ENCODE data around the gene LRRC45.

GRCh38 chr17:82049521-82049971, 26.4 kb downstream of the LRRC45 start:
- TF ChIP-seq CTCF (conservative IDR thresholded peaks at IDR 0.05 in 1 of 2, IDR thresholded peaks at IDR 0.05 in 1 of 2; ENCODE audit: low read depth in 1 of 2, low read length in 2 of 2): no peak
- no peak for TF ChIP-seq EZH2 (IDR thresholded peaks at IDR 0.05; ENCODE audit: low read length, missing control alignments)
